Endothelial cell (in vitro differentiated cells): ENCODE data around the gene PTGER1. TPM values are rescaled to one million over a fixed set of nuclear protein-coding genes. Genes with fewer than 3 reads are reported as not detected.
A peak's percentile ranks its signal among the peaks of the same experiment; 100 is the strongest.

ENCODE experiments used
- DNase-seq: peaks from one replicate; pipeline ENCODE4 v3.0.0; 2021; ENCODE audit warnings: low spot score
- H3K27ac Mint-ChIP-seq: one replicate; pipeline ENCODE4 v1.8.0; 2021; ENCODE audit warnings: mixed read lengths, inconsistent platforms; ENCODE audit not compliant: unreplicated experiment
- H3K27me3 Mint-ChIP-seq: one replicate; pipeline ENCODE4 v1.8.0; 2021; ENCODE audit warnings: mild to moderate bottlenecking, moderate library complexity, mixed read lengths, inconsistent platforms; ENCODE audit not compliant: unreplicated experiment
- H3K36me3 Mint-ChIP-seq: one replicate; pipeline ENCODE4 v1.8.0; 2021; ENCODE audit warnings: mild to moderate bottlenecking, low read depth, mixed read lengths, inconsistent platforms; ENCODE audit not compliant: unreplicated experiment
- H3K4me1 Mint-ChIP-seq: one replicate; pipeline ENCODE4 v1.8.0; 2021; ENCODE audit warnings: mild to moderate bottlenecking, mixed read lengths, inconsistent platforms; ENCODE audit not compliant: unreplicated experiment
- H3K4me3 Mint-ChIP-seq: one replicate; pipeline ENCODE4 v1.8.0; 2021; ENCODE audit warnings: mild to moderate bottlenecking, mixed read lengths, inconsistent platforms; ENCODE audit not compliant: unreplicated experiment
- H3K9me3 Mint-ChIP-seq: one replicate; pipeline ENCODE4 v1.8.0; 2021; ENCODE audit warnings: mixed read lengths, inconsistent platforms; ENCODE audit not compliant: unreplicated experiment
- total RNA-seq: library from RNA; stranded (reverse); fragmentation: NEBNext Ultra II Directional; extraction: Animal tissue kit (Norgen Biotek cat#: 25700); gene quantifications from one replicate; pipeline ENCODE4 v1.2.1, GENCODE V29; 2021; ENCODE audit not compliant: unreplicated experiment
- TF ChIP-seq, protein P1 (sequence below): fragments of 200-600 bp; sonication (generic); IDR thresholded peaks from one replicate; pipeline ENCODE4 v1.5.0; 2021; ENCODE audit warnings: antibody characterized with exemption; ENCODE audit not compliant: unreplicated experiment

The PTGER1 gene
- total RNA-seq, 1 donor from 2014 or later = 0.31 TPM

DNA sequence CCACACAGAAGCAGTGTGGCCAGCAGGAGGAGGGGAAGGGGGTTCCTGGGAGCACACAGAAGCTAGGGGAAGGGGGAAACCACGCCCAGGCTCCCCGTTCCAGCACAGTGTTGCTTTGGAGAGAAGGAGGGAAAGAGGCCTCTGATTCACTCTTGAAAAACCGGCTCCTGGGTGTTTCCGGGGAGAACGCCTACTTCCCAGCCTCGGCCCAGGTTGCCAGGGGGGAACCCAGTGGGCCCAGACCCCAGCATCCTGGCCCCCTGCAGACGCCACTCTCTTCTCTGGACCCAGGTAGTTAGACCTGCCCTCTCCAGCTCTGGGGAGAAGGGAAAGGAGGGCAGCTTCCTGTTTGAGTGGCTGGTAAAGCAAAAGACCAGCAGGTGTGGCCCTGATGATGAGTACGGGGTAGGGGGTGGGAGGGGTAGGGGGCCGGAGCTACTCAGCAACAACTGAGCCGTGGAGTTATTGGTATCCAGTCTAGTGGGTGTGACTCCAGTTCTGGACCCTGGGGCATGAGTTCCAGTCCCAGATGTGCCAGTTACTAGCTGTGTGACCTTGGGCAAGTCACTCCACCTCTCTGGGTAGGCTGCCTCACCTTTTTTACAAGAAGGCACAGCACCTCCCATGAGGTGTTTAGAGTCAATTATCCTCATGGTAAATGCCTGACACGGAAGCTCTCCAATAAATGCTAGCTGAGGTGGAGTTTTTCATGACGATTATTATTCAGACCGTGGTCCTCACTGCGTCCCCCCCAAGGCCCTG, 19.9 kb upstream of the PTGER1 start:
- Mint-ChIP-seq H3K4me1 (peaks cover 20% of the 10 kb centered on the region), H3K36me3 (peaks cover 16% of the 10 kb centered on the region), H3K4me3 (peak overlapping the region; percentile 94), H3K27ac (peak overlapping the region; percentile 86), H3K27me3 (peaks cover 5% of the 10 kb centered on the region), H3K9me3 (no peaks in the 10 kb centered on the region)
- TF ChIP-seq, protein P1, sequence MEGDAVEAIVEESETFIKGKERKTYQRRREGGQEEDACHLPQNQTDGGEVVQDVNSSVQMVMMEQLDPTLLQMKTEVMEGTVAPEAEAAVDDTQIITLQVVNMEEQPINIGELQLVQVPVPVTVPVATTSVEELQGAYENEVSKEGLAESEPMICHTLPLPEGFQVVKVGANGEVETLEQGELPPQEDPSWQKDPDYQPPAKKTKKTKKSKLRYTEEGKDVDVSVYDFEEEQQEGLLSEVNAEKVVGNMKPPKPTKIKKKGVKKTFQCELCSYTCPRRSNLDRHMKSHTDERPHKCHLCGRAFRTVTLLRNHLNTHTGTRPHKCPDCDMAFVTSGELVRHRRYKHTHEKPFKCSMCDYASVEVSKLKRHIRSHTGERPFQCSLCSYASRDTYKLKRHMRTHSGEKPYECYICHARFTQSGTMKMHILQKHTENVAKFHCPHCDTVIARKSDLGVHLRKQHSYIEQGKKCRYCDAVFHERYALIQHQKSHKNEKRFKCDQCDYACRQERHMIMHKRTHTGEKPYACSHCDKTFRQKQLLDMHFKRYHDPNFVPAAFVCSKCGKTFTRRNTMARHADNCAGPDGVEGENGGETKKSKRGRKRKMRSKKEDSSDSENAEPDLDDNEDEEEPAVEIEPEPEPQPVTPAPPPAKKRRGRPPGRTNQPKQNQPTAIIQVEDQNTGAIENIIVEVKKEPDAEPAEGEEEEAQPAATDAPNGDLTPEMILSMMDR = no peak
- DNase-seq = no peak

DNA sequence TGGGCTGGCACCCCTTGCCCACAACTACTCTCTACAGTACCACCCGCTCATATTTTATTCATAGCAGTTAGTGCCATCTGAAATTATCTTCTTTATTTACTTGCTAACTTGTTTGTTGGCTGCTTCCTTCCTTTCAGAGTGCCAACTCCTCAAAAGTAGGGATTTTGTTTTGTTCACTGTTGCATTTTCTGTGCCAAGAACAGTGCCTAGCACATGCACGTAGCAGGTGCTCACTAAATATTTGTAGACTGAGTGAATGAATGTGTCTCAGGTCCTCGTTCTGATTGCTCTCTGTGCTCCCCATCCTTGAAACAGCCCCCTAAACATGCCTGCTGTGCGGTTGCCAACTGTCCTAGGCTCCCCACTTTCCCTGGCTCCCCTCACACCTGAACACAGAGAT, 19.3 kb upstream of the PTGER1 start:
- Mint-ChIP-seq H3K27ac (peak overlapping the region; percentile 86), H3K27me3 (peaks cover 5% of the 10 kb centered on the region), H3K9me3 (no peaks in the 10 kb centered on the region), H3K4me1 (peaks cover 20% of the 10 kb centered on the region), H3K36me3 (peaks cover 22% of the 10 kb centered on the region), H3K4me3 (peak overlapping the region; percentile 88)
- TF ChIP-seq, protein P1 = no peak
- DNase-seq = no peak

DNA sequence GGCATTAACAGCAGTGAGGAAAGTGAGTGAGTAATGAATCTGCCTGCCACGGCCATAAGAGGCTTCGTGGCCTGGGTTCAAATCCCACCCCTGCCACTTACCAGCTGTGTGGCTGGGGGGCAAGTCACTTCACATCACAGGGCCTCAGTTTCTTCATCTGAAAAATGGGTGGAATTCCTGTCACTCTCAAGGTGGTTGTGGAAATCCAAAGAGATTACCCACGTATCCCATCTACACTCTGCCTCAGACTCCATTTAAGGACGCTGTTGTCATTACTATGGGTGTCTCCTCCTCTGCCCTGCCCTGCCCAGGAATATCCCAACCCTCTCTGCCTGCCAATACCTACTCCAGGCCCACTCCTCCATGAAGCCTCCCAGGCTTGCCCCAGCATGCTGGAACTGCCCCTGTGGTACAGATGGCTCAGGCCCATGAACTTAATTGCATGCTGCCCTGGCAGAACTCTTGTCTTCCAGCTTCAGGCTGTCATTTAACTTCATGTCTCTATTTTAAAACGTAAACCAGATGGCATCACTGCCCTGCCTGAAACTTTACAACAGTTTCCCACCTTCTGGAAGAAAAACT, 17.7 kb upstream of the PTGER1 start:
- DNase-seq = no peak
- no peak overlapping the region for H3K4me3 Mint-ChIP-seq

DNA sequence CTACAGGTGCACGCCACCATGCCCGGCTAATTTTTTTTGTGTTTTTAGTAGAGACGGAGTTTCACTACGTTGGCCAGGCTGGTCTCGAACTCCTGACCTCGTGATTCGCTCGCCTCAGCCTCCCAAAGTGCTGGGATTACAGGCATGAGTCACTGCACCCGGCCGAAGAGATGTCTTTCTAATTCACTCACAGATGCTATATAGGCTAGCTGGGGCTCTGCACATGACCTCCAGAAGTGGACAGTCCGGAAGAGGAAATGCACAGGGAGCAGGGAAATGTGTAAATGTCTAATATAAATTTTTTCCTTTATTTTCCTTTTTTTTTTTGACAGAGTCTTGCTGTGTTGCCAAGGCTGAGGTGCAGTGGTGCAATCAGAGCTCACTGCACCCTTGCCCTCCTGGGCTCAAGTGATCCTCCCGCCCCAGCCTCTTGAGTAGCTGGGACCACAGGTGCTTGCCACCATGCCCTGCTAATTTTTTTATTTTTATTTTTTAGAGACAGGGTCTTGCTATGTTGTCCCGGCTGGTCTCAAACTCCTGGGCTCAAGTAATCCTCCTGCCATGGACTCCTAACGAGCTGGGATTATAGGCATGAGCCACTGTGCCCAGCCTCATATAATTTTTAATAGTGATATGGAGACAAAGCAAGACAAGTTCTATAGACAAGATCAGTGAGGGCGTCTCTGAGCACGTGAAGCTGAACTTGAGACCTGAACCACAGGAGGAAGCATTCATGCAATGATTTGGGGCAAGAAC, 12.4 kb upstream of the PTGER1 start:
- no peak overlapping the region for H3K4me3 Mint-ChIP-seq
- TF ChIP-seq, protein P1 = no peak
- no peaks in the 10 kb centered on the region for H3K27me3 Mint-ChIP-seq
- H3K27ac Mint-ChIP-seq = no peak overlapping the region
- H3K36me3 Mint-ChIP-seq = peaks cover 24% of the 10 kb centered on the region
- H3K4me1 Mint-ChIP-seq = peaks cover 2% of the 10 kb centered on the region
- no peak for DNase-seq
- no peaks in the 10 kb centered on the region for H3K9me3 Mint-ChIP-seq

More for the DNA sequence above, 17.7 kb upstream of the PTGER1 start:
- Mint-ChIP-seq H3K36me3 (peaks cover 26% of the 10 kb centered on the region), H3K4me1 (peaks cover 20% of the 10 kb centered on the region), H3K9me3 (no peaks in the 10 kb centered on the region), H3K27me3 (peaks cover 5% of the 10 kb centered on the region), H3K27ac (peak overlapping the region; percentile 11)
- TF ChIP-seq, protein P1 = no peak
